Measurements from ENCODE around the gene SYT17. TPM values are rescaled to one million over a fixed set of nuclear protein-coding genes. Genes with fewer than 3 reads are reported as not detected.

The SYT17 gene
- total and polyA plus RNA-seq, 10 of the 15 experiments (the other 5 are each of a cell fraction or from before 2014, with no cell fraction given): 3.7 to 12.3 (median 5.0) TPM

GRCh38 chr16:19148189-19148588, 19.9 kb upstream of the SYT17 start (continued):
- TF ChIP-seq ZBED1 (IDR thresholded peaks at IDR 0.05; ENCODE audit: borderline replicate concordance): no peak
- no peak for TF ChIP-seq ZNF24 (IDR thresholded peaks at IDR 0.05)
- TF ChIP-seq RAD21 (IDR thresholded peaks at IDR 0.05; ENCODE audit: insufficient read depth, low read depth, low read length): no peak
- no peak for TF ChIP-seq CUX1 (IDR thresholded peaks at IDR 0.05; ENCODE audit: insufficient replicate concordance, low read depth, low read length)
- TF ChIP-seq TAF1 (IDR thresholded peaks at IDR 0.05; ENCODE audit: borderline replicate concordance, low read depth, low read length): no peak
- TF ChIP-seq POU2F2 (IDR thresholded peaks at IDR 0.05; ENCODE audit: borderline replicate concordance, low read depth, low read length): no peak
- TF ChIP-seq GATAD2B (conservative IDR thresholded peaks at IDR 0.05; ENCODE audit: low read depth): no peak
- TF ChIP-seq STAT1 (conservative IDR thresholded peaks at IDR 0.05): no peak
- TF ChIP-seq NBN (IDR thresholded peaks at IDR 0.05): no peak
- TF ChIP-seq MYB (IDR thresholded peaks at IDR 0.05; ENCODE audit: borderline replicate concordance, low read depth, low read length): no peak

All from GM12878 (cell line).